DND-41 (cell line): ENCODE data around the gene RELL2.

Source experiments
- EZH2 ChIP-seq: IDR thresholded peaks from 3 replicates; pipeline ENCODE4 v1.6.1; 2012; ENCODE audit warnings: borderline replicate concordance, low read depth, mild to moderate bottlenecking, moderate library complexity, low read length, inconsistent platforms; ENCODE audit not compliant: severe bottlenecking
- TF ChIP-seq, protein P1 (sequence below): IDR thresholded peaks from 2 replicates; pipeline ENCODE4 v1.5.1; 2012; ENCODE audit warnings: borderline replicate concordance, low read length, moderate library complexity, mild to moderate bottlenecking; ENCODE audit not compliant: poor library complexity, severe bottlenecking; ENCODE audit errors: extremely low read depth

- TF ChIP-seq, protein P1, sequence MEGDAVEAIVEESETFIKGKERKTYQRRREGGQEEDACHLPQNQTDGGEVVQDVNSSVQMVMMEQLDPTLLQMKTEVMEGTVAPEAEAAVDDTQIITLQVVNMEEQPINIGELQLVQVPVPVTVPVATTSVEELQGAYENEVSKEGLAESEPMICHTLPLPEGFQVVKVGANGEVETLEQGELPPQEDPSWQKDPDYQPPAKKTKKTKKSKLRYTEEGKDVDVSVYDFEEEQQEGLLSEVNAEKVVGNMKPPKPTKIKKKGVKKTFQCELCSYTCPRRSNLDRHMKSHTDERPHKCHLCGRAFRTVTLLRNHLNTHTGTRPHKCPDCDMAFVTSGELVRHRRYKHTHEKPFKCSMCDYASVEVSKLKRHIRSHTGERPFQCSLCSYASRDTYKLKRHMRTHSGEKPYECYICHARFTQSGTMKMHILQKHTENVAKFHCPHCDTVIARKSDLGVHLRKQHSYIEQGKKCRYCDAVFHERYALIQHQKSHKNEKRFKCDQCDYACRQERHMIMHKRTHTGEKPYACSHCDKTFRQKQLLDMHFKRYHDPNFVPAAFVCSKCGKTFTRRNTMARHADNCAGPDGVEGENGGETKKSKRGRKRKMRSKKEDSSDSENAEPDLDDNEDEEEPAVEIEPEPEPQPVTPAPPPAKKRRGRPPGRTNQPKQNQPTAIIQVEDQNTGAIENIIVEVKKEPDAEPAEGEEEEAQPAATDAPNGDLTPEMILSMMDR = no peak
- no peak for TF ChIP-seq EZH2
Measured at GRCh38 chr5:141665995-141666940, 29.5 kb downstream of the RELL2 start.
